HG03558 (cell line): ENCODE measurements around the gene CHST12.

Experiments
- ATAC-seq: cut with Tn5 transposase; IDR thresholded peaks from one replicate; pipeline ENCODE4 v1.9.1; 2021; ENCODE audit warnings: moderate number of reproducible peaks; ENCODE audit not compliant: unreplicated experiment; ENCODE audit errors: extremely low read depth

The CHST12 gene

GRCh38 chr7:2476298-2476697, 72.9 kb downstream of the CHST12 start, which contains the start of gene GRIFIN:
Gene GRIFIN, minus strand, starts transcription at chr7:2476398. Its CDS starts 15 bp downstream, at chr7:2476383.
- ATAC-seq, result no peak

GRCh38 chr7:2476776-2477446, 73.5 kb downstream of the CHST12 start:
- no peak for ATAC-seq

GRCh38 chr7:2477447-2478398, 74.3 kb downstream of the CHST12 start:
- ATAC-seq, result no peak

- no peak for ATAC-seq
Measured at GRCh38 chr7:2478399-2478785, 75.0 kb downstream of the CHST12 start.

GRCh38 chr7:2478800-2479199, 75.4 kb downstream of the CHST12 start:
- ATAC-seq, result no peak

- no peak for ATAC-seq
Measured at GRCh38 chr7:2479276-2480069, 76.1 kb downstream of the CHST12 start.

- ATAC-seq, result no peak
Measured at GRCh38 chr7:2480070-2480408, 76.6 kb downstream of the CHST12 start.

GRCh38 chr7:2481195-2481594, 77.8 kb downstream of the CHST12 start:
- no peak for ATAC-seq

- ATAC-seq, result no peak
Measured at GRCh38 chr7:2482725-2483451, 79.5 kb downstream of the CHST12 start.

GRCh38 chr7:2483494-2483893, 80.1 kb downstream of the CHST12 start:
- ATAC-seq, result no peak

GRCh38 chr7:2484868-2485267, 81.5 kb downstream of the CHST12 start:
- no peak for ATAC-seq

GRCh38 chr7:2487586-2488271, 84.3 kb downstream of the CHST12 start:
- no peak for ATAC-seq

GRCh38 chr7:2488272-2488645, 84.8 kb downstream of the CHST12 start:
- no peak for ATAC-seq

- ATAC-seq, result no peak
Measured at GRCh38 chr7:2488681-2489080, 85.3 kb downstream of the CHST12 start.

- ATAC-seq, result no peak
Measured at GRCh38 chr7:2490181-2490651, 86.8 kb downstream of the CHST12 start.

- no peak for ATAC-seq
Measured at GRCh38 chr7:2492038-2492437, 88.6 kb downstream of the CHST12 start.

GRCh38 chr7:2493205-2494164, 90.1 kb downstream of the CHST12 start:
- no peak for ATAC-seq
